NCI-H2227 (cell line): ENCODE measurements around the gene P2RY11.

Experiments
- DNase-seq: peaks from one replicate; lab custom pipeline; 2025; ENCODE audit not compliant: unreplicated experiment; lab: John Stamatoyannopoulos, UW

P2RY11 gene

GRCh38 chr19:10137751-10138682 lies 26.5 kb downstream of the P2RY11 start:
- no peak for DNase-seq

- DNase-seq = no peak
Measured at GRCh38 chr19:10138879-10139795, 27.6 kb downstream of the P2RY11 start.

GRCh38 chr19:10139952-10140351 lies 28.5 kb downstream of the P2RY11 start:
- DNase-seq = no peak

DNA sequence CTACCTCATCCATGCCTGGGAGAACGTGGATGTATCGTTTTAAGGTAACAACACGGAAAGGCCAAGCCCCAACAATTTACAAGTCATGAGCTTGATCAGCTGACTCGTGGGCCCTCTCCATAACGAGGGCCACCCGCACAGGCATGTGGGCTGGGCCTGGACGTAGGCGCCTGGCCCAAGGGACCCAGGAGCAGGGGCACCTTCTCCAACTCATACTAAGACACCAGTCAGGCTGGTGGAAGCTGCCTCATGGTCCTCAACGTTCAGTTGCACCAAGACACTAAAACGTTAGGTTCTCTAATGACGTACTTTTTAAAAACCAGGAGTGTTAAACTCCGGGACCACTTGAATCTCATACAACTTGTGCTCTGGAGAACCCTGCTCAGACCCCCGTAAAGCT lies 30.0 kb downstream of the P2RY11 start:
- no peak for DNase-seq

DNA sequence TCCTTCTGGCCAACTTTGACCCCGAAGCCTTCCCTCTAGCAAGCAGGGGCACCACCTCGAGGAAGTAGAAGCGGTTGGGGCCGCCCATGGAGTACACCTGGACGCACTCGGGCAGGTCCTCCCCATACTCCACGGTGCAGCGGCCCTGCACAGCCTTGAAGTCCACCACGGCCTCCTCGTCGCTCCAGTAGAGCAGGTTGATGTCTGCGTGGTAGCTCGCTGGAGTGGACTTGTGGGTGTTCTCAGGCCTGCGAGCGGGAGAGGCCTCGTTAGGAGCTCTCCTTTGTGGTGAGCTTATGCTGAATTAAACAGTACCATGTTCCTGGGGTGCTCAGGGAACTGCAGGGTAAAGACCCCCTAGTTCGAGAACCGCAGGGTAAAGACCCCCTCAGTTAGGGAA lies 30.5 kb downstream of the P2RY11 start:
- no peak for DNase-seq

DNA sequence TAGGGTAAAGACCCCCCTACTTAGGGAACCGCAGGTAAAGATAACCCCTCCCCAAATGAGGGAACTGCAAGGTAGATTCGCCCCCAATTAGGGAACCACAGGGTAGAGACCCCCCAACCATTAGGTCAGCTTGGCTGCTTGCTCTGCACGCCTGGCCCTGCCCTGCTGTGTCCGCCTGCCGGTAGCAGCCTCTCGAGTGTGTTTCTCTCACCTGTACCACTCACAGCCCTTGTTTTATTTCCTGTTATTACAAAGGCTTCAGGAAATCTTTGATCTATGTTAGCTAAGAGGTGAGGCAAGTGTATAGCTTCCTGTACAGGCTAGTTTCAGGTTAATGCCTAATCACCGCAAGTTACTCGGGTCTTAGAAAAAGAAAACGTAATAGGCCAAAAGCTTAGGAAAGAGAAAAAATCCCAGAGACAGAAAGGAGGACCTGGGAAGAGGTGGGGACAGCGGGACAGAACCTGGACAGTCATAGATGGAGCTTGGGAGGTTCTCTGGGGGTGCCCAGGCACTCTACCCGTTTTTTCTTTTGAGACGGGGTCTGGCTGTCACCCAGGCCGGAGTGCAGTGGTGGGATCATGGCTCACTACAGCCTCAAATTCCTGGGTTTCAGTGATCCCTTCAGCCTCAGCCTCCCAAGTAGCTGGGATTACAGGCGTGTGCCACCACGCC lies 31.3 kb downstream of the P2RY11 start:
- no peak for DNase-seq

DNA sequence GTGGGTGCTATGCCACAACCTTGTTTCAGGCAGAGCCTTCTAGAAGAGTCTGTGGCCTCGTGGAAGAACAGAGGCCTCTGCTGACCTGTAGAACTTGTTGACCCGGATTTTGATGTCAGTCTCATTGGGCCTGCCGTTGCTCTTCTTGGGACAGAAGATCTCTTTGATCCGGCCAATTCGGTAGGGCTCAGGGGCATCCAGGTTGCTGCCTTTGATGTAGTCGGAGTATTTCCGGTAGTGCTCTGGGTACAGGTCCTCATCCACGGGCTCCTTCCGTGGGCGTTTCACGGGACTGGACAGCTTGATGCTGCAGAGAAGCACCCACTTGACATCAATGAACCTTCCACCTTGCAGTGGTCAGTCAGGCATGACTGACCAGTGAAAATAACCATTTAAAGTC lies 32.2 kb downstream of the P2RY11 start:
- DNase-seq = no peak

- no peak for DNase-seq
Measured at GRCh38 chr19:10144361-10144760, 32.9 kb downstream of the P2RY11 start.

DNA sequence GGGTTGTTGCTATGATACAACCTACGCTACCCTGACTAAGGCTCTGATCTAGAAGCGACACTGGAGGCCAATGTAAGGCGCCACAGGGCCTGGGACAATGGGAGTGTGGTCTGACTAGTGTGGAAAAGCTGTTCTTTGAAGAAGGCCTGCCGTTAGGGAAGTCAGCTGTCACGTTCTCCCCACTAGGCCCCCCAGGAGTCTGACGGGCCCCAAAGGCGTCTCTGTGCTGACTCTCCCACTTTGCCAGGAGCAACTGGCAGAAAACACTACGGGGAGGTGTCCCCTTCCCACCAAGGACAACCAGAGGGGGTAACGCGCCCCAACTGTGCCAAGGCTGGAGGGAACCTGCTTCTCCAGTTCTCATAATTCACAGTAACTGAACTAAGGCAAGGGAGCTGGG lies 33.5 kb downstream of the P2RY11 start:
- no peak for DNase-seq

- no peak for DNase-seq
Measured at GRCh38 chr19:10146142-10146541, 34.6 kb downstream of the P2RY11 start.

DNA sequence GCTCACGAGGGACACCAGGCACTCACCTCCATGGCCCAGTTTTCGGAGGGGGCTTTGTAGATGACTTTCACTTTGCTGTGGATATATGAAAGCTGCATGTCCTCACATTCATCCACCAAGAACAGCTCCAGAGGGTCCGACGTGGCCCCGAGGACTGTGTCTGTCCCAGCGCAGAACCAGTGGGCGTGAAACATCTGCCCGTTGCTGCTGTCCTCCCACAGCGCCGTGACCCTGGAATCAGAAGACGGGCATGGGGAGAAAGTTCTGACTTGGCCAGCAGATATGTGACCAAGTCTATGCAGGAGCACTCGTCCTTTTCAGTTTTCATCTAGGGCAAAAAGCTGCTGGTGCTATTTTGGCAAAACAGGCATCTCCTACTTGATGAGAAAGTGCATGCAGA lies 37.9 kb downstream of the P2RY11 start:
- no peak for DNase-seq

DNA sequence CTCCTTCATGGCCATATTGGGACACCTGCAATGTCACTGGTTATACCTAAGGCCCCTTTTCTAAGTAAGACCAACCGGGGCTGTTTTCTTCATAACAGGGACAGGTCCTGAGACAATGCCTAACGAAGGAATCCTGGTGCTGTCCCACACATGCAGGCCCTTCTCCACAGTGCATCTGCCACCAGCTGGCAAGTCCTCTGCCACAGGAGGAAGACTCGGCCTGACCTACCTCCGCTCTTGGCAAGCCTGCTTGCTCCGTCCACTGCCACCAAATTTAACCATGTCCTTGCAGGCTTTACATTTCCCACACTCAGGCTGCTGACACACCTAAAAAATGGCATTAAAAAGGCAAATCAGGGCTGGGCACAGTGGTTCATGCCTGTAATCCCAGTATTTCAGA lies 40.0 kb downstream of the P2RY11 start:
- DNase-seq = no peak

GRCh38 chr19:10152100-10152499 lies 40.6 kb downstream of the P2RY11 start:
- DNase-seq = no peak

DNA sequence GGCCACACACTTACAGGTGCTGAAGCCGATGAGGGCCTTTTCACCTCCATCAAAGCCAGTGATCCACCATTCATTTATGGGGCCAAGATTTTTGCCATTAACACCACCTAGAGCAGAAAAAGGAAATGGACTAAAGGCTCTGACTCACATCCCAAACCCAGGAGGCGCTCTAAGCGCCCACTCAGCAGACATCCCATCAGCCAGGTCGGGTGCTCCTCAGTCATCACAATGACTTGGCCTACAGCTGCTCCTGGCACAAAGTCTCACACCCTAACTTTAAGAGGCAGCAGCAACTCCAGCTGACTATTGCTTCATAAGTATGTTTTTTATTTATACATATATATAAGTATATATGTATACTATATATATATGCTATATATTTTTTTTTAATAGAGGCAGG lies 44.3 kb downstream of the P2RY11 start:
- no peak for DNase-seq

DNA sequence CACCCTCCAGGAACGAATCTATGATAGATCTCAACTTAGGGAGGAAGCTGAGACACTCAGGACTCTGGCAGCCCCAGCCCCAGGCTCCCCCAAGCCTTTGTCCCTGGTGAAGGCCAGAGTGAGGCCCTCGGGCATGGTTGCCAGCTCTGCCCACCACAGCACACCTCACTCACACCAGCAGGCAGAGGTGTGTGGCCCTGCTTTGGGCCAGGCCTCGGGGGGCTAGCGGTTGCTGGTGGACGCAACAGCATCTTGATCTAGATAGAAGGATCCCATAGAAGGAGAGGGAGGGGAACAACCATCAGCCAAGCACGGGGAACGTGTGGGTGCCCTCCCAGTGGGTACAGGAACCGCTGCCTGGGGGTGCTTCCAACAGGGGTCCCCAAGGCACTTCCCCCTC lies 46.6 kb downstream of the P2RY11 start:
- DNase-seq = no peak

GRCh38 chr19:10158485-10158884 lies 47.0 kb downstream of the P2RY11 start:
- DNase-seq = no peak

DNA sequence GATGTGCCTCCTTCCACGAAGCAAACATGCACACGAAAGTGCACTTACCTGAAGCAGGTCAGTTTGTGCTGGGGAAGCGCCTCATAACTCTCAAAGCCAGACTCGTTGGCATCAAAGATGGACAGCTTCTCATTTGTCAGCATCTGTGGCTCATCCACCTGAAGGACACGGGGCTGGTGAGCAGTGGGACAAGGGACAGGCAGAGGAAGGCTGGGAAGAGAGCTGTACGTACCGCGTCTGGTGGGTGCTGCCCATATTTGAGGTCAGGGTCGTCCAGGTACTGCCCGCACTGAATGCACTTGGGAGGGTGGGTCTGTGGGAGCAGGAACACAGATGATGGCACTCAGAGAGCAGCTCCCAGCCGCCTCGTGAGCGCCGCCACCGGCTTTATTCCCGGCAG lies 48.1 kb downstream of the P2RY11 start:
- no peak for DNase-seq

- no peak for DNase-seq
Measured at GRCh38 chr19:10163536-10163935, 52.0 kb downstream of the P2RY11 start.
